Neural progenitor cell (in vitro differentiated cells): Measurements from ENCODE around the gene MRPL40. TPM values are rescaled to one million over a fixed set of nuclear protein-coding genes. Genes with fewer than 3 reads are reported as not detected.

Experiments
- DNase-seq: peaks from one replicate; pipeline ENCODE4 v3.0.0-alpha.2; 2016; ENCODE audit warnings: low spot score
- H2AFZ ChIP-seq: fragments of 200-600 bp; sonication (generic); replicated peaks from 2 replicates; pipeline ENCODE4 v1.6.1; 2016; ENCODE audit warnings: antibody characterized with exemption
- H3F3A ChIP-seq: fragments of 200-600 bp; sonication (generic); 2 replicates; pipeline ENCODE4 v1.6.1; 2016; ENCODE audit warnings: antibody characterized with exemption, low read depth
- H3K27ac ChIP-seq: fragments of 200-600 bp; sonication (generic); 2 replicates; pipeline ENCODE4 v1.5.1; 2016; ENCODE audit warnings: mild to moderate bottlenecking
- H3K27me3 ChIP-seq: fragments of 200-600 bp; sonication (generic); 2 replicates; pipeline ENCODE4 v1.6.1; 2016; ENCODE audit warnings: mild to moderate bottlenecking, moderate library complexity
- H3K36me3 ChIP-seq: fragments of 200-600 bp; sonication (generic); 2 replicates; pipeline ENCODE4 v1.5.1; 2016
- H3K4me1 ChIP-seq: fragments of 200-600 bp; sonication (generic); 2 replicates; pipeline ENCODE4 v1.6.1; 2016; ENCODE audit warnings: mixed run types
- H3K4me2 ChIP-seq: fragments of 200-600 bp; sonication (generic); 2 replicates; pipeline ENCODE4 v1.6.1; 2016
- H3K4me3 ChIP-seq: fragments of 200-600 bp; sonication (generic); 2 replicates; pipeline ENCODE4 v1.5.1; 2016
- H3K79me2 ChIP-seq: fragments of 200-600 bp; sonication (generic); 2 replicates; pipeline ENCODE4 v1.6.1; 2016; ENCODE audit warnings: low read depth
- H3K9ac ChIP-seq: fragments of 200-600 bp; sonication (generic); 2 replicates; pipeline ENCODE4 v1.6.1; 2016
- H3K9me3 ChIP-seq: fragments of 200-600 bp; sonication (generic); 2 replicates; pipeline ENCODE4 v1.5.1; 2016; ENCODE audit warnings: low read depth
- H4K20me1 ChIP-seq: fragments of 200-600 bp; sonication (generic); 2 replicates; pipeline ENCODE4 v1.6.1; 2016; ENCODE audit warnings: low read depth
- H3K27ac Mint-ChIP-seq: 3 replicates; pipeline ENCODE4 v1.8.0; 2021; ENCODE audit warnings: mixed read lengths
- H3K27me3 Mint-ChIP-seq: 2 replicates; pipeline ENCODE4 v1.8.0; 2022; ENCODE audit warnings: low read depth, mild to moderate bottlenecking, inconsistent platforms, moderate library complexity, mixed read lengths; ENCODE audit not compliant: insufficient read depth
- H3K36me3 Mint-ChIP-seq: 3 replicates; pipeline ENCODE4 v1.8.0; 2021; ENCODE audit warnings: mixed read lengths
- H3K4me1 Mint-ChIP-seq: 3 replicates; pipeline ENCODE4 v1.8.0; 2021; ENCODE audit warnings: mixed read lengths
- H3K4me3 Mint-ChIP-seq: 3 replicates; pipeline ENCODE4 v1.8.0; 2021; ENCODE audit warnings: mild to moderate bottlenecking, moderate library complexity, mixed read lengths
- H3K9me3 Mint-ChIP-seq: 3 replicates; pipeline ENCODE4 v1.8.0; 2020; ENCODE audit warnings: mixed read lengths
- CTCF ChIP-seq: fragments of 200-600 bp; sonication (generic); IDR thresholded peaks from 2 replicates; pipeline ENCODE4 v1.5.1; 2017; ENCODE audit warnings: antibody characterized with exemption, mild to moderate bottlenecking
- EZH2 ChIP-seq: fragments of 200-600 bp; sonication (generic); IDR thresholded peaks from 2 replicates; pipeline ENCODE4 v1.6.1; 2017; ENCODE audit warnings: antibody characterized with exemption, mild to moderate bottlenecking, moderate library complexity
- EZH2phosphoT487 ChIP-seq: fragments of 200-600 bp; sonication (generic); IDR thresholded peaks from 2 replicates; pipeline ENCODE4 v1.6.1; 2017; ENCODE audit warnings: antibody characterized with exemption
- total RNA-seq: library from RNA; depleted of rRNA; stranded (reverse); fragments of >200 nt; gene quantifications from 2 replicates; pipeline ENCODE4 v1.2.3, GENCODE V29; 2015; ENCODE audit warnings: low replicate concordance

The MRPL40 gene
- total RNA-seq, 1 donor from 2014 or later, result 17.0 TPM

GRCh38 chr22:19469421-19469820 is 37.1 kb downstream of the MRPL40 start:
- Histone ChIP-seq H3K4me3 (no peak overlapping the region), H3K27me3 (no peaks in the 10 kb centered on the region), H3K9me3 (no peaks in the 10 kb centered on the region), H2AFZ (no peak overlapping the region), H3K79me2 (no peaks in the 10 kb centered on the region), H3K4me1 (no peaks in the 10 kb centered on the region), H3K9ac (no peak overlapping the region), H3K36me3 (no peaks in the 10 kb centered on the region), H3F3A (no peaks in the 10 kb centered on the region), H3K27ac (no peak overlapping the region), H4K20me1 (peaks cover 23% of the 10 kb centered on the region), H3K4me2 (no peak overlapping the region)
- H3K27ac Mint-ChIP-seq, result no peak overlapping the region
- no peak for DNase-seq
- H3K36me3 Mint-ChIP-seq, result peaks cover 31% of the 10 kb centered on the region
- no peak overlapping the region for H3K4me3 Mint-ChIP-seq
- no peak for TF ChIP-seq EZH2phosphoT487
- no peak for TF ChIP-seq CTCF
- no peak for TF ChIP-seq EZH2
- H3K9me3 Mint-ChIP-seq, result no peaks in the 10 kb centered on the region
- H3K27me3 Mint-ChIP-seq, result no peaks in the 10 kb centered on the region
- no peaks in the 10 kb centered on the region for H3K4me1 Mint-ChIP-seq

DNA sequence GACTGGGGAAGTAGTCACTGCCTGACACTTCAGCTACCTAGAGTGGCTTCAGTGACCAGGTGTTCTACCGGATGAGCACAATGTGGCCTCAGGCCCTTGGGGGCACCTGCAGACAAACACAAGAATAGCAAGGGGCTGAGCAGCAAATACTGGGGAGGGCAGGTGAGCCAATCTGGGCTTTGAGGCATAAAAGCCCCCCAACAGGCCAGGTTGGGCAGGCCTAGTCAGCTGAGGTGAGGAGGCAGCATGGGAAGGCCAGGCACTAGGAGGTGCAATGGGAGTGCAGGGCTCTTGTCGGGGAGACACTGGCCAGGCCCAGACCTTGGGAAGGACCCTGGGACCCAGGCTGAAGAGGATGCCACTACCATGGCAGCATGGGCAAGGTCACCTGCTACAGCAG is 37.7 kb downstream of the MRPL40 start:
- Histone ChIP-seq H3K27me3 (no peaks in the 10 kb centered on the region), H3K4me2 (no peak overlapping the region), H3K79me2 (peaks cover 3% of the 10 kb centered on the region), H3K36me3 (no peaks in the 10 kb centered on the region), H3K4me3 (no peak overlapping the region), H3K9me3 (no peaks in the 10 kb centered on the region), H4K20me1 (peaks cover 24% of the 10 kb centered on the region), H3K9ac (no peak overlapping the region), H3F3A (no peaks in the 10 kb centered on the region), H3K27ac (no peak overlapping the region), H3K4me1 (no peaks in the 10 kb centered on the region), H2AFZ (no peak overlapping the region)
- H3K36me3 Mint-ChIP-seq, result peaks cover 28% of the 10 kb centered on the region
- H3K27ac Mint-ChIP-seq, result no peak overlapping the region
- no peak overlapping the region for H3K4me3 Mint-ChIP-seq
- H3K4me1 Mint-ChIP-seq, result no peaks in the 10 kb centered on the region
- DNase-seq, result no peak
- no peaks in the 10 kb centered on the region for H3K9me3 Mint-ChIP-seq
- no peaks in the 10 kb centered on the region for H3K27me3 Mint-ChIP-seq
- TF ChIP-seq CTCF (no peak), EZH2 (no peak), EZH2phosphoT487 (no peak)

DNA sequence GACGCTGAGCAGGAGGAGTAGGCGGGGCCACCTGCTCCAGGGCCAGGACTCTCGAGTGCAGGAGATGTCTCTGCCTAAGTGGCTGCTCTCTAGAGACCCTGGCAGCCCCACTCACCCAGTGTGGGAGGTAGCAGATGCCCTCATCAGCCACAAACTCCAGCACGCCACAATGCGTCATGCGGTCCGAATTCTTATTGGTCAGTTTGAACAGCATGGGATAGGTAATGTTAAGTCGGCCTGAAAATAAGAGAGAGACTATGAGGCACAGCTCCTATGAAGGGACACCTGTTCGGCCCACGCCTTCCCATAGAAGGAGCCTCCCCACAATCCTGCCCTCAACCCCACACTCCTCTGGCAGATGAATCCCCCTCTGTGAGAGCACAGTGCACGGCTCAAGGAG is 39.2 kb downstream of the MRPL40 start:
- Mint-ChIP-seq H3K9me3 (no peaks in the 10 kb centered on the region), H3K4me3 (no peak overlapping the region), H3K4me1 (peaks cover 3% of the 10 kb centered on the region), H3K27me3 (no peaks in the 10 kb centered on the region), H3K27ac (no peak overlapping the region), H3K36me3 (peaks cover 27% of the 10 kb centered on the region)
- H4K20me1 ChIP-seq, result peaks cover 29% of the 10 kb centered on the region
- H3K27ac ChIP-seq, result no peak overlapping the region
- no peaks in the 10 kb centered on the region for H3K27me3 ChIP-seq
- no peak for TF ChIP-seq EZH2
- TF ChIP-seq CTCF, result no peak
- no peak for TF ChIP-seq EZH2phosphoT487
- H3K4me3 ChIP-seq, result no peak overlapping the region
- H3K9me3 ChIP-seq, result no peaks in the 10 kb centered on the region
- H3K4me1 ChIP-seq, result no peaks in the 10 kb centered on the region
- peaks cover 17% of the 10 kb centered on the region for H3K79me2 ChIP-seq
- no peaks in the 10 kb centered on the region for H3K36me3 ChIP-seq
- no peak for DNase-seq
- no peak overlapping the region for H3K9ac ChIP-seq
- no peaks in the 10 kb centered on the region for H3F3A ChIP-seq
- no peak overlapping the region for H2AFZ ChIP-seq
- H3K4me2 ChIP-seq, result no peak overlapping the region
